Measurements from ENCODE around the gene MUSK. TPM values are rescaled to one million over a fixed set of nuclear protein-coding genes. Genes with fewer than 3 reads are reported as not detected.

MUSK gene
- total RNA-seq, 1 donor from 2014 or later, result not detected

DNA sequence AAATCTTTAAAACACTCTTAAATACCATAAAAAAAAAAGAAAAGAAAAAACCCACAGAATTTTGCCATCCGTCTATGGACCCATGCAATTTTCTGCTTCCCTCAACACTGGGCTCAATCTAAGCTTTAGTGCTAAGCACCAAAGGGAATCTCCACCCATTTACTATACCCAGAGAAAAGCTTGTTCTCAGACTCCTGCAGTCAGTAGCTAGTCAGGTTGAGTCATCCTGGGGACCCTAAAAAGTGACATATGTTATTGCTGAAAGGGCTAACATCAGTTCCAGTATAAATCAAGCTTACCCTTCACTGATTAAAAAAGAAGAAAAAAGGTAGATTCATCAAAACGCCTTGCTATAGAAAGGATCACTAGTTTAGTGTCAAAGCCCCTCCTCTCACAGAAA lies 177.6 kb downstream of the MUSK start:
- Mint-ChIP-seq H3K36me3 (ENCODE audit: insufficient read depth) (no peaks in the 10 kb centered on the region), H3K27ac (no peak overlapping the region)

GRCh38 chr9:110847671-110848070 lies 179.1 kb downstream of the MUSK start:
- TF ChIP-seq CTCF (IDR thresholded peaks at IDR 0.05; ENCODE audit: unreplicated experiment), result no peak
- Mint-ChIP-seq H3K4me1 (ENCODE audit: low read depth) (no peaks in the 10 kb centered on the region), H3K27me3 (no peaks in the 10 kb centered on the region), H3K27ac (no peak overlapping the region), H3K9me3 (ENCODE audit: low read depth) (no peaks in the 10 kb centered on the region), H3K4me3 (ENCODE audit: low read depth) (no peak overlapping the region), H3K36me3 (ENCODE audit: insufficient read depth) (no peaks in the 10 kb centered on the region)
- no peak for DNase-seq (ENCODE audit: low spot score, unreplicated experiment)

More for the DNA sequence above, 177.6 kb downstream of the MUSK start:
- TF ChIP-seq CTCF (IDR thresholded peaks at IDR 0.05; ENCODE audit: unreplicated experiment), result no peak
- no peak for DNase-seq (ENCODE audit: low spot score, unreplicated experiment)
- no peaks in the 10 kb centered on the region for H3K4me1 Mint-ChIP-seq (ENCODE audit: low read depth)
- no peaks in the 10 kb centered on the region for H3K27me3 Mint-ChIP-seq
- H3K9me3 Mint-ChIP-seq (ENCODE audit: low read depth), result no peaks in the 10 kb centered on the region
- no peak overlapping the region for H3K4me3 Mint-ChIP-seq (ENCODE audit: low read depth)

DNA sequence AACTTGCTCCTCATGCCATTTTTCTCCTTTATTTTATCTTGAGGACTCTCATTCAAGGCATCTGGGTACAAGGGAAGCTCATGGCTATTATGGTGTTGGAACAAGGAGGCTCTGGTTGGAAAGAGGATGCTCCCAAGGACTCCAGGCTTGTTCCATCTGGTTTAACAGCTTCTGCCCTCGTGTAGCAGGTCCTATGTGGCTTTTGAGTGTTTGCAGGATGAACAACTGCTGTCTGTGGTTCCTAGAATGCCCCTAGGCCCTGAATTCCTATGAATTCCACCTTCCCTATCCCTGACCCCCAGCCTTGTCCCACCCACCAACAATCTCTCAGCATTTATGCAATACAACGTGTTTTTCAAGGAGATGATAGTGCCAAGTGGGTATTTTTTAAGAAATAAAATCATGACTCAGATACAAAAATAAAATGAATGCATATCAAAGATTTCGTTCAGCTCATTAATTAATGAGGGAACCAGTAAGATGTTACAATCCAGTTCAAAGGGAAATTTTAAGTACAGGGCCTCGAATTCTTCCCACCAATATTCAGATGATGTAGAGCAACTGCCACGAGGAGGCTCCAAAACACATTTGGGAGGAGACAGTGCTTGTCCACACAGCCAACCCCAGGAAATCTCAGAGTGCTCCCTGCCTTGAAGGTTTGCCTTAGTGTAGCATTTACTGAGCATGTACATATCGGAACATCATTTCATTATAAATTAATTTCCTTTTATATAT lies 182.0 kb downstream of the MUSK start:
- H3K9me3 Mint-ChIP-seq (ENCODE audit: low read depth), result peaks cover 13% of the 10 kb centered on the region
- no peaks in the 10 kb centered on the region for H3K36me3 Mint-ChIP-seq (ENCODE audit: insufficient read depth)
- TF ChIP-seq CTCF (IDR thresholded peaks at IDR 0.05; ENCODE audit: unreplicated experiment), result no peak

More for the DNA sequence above, 182.0 kb downstream of the MUSK start:
- H3K27me3 Mint-ChIP-seq, result no peaks in the 10 kb centered on the region
- no peaks in the 10 kb centered on the region for H3K4me1 Mint-ChIP-seq (ENCODE audit: low read depth)
- no peak overlapping the region for H3K27ac Mint-ChIP-seq
- DNase-seq (ENCODE audit: low spot score, unreplicated experiment), result no peak
- H3K4me3 Mint-ChIP-seq (ENCODE audit: low read depth), result no peak overlapping the region

Other genes starting within 250 kb of the MUSK start
- 0.26 and 0.42 TPM in 2 replicates for gene SVEP1, start 89.0 kb upstream of the MUSK start, total RNA-seq

Measured in progenitor cell of endocrine pancreas (in vitro differentiated cells).